ENCODE measurements around the gene CCT8L2.
"Not testable (repeated sequence)": the region's sequence is repeated elsewhere in the genome, so short reads cannot be mapped to it uniquely, and the experiment has no call there.

The CCT8L2 gene

GRCh38 chr22:16592710-16593109 is at the start of gene CCT8L2:
CCT8L2 (minus strand) TSS chr22:16592810; CDS start chr22:16592550, 260 bp downstream.
- DNase-seq, H3K4me3 Mint-ChIP-seq, H3K9me3 Mint-ChIP-seq, H3K4me1 Mint-ChIP-seq, H3K27me3 Mint-ChIP-seq, H3K36me3 Mint-ChIP-seq, CTCF ChIA-PET, H3K27ac Mint-ChIP-seq: not testable (repeated sequence)

GRCh38 chr22:16635442-16635841 is 42.8 kb upstream of the CCT8L2 start:
- H3K27ac Mint-ChIP-seq, H3K4me3 Mint-ChIP-seq, H3K36me3 Mint-ChIP-seq, CTCF ChIA-PET, H3K4me1 Mint-ChIP-seq, DNase-seq, H3K9me3 Mint-ChIP-seq, H3K27me3 Mint-ChIP-seq: not testable (repeated sequence)

- H3K27ac Mint-ChIP-seq, H3K4me1 Mint-ChIP-seq, H3K27me3 Mint-ChIP-seq, H3K9me3 Mint-ChIP-seq, H3K4me3 Mint-ChIP-seq, CTCF ChIA-PET, DNase-seq, H3K36me3 Mint-ChIP-seq: not testable (repeated sequence)
Observed at GRCh38 chr22:16634092-16634491, 41.5 kb upstream of the CCT8L2 start.

- H3K9me3 Mint-ChIP-seq, H3K27me3 Mint-ChIP-seq, H3K4me3 Mint-ChIP-seq, H3K36me3 Mint-ChIP-seq, DNase-seq, H3K27ac Mint-ChIP-seq, CTCF ChIA-PET, H3K4me1 Mint-ChIP-seq: not testable (repeated sequence)
Observed at GRCh38 chr22:16628476-16628875, 35.9 kb upstream of the CCT8L2 start.

GRCh38 chr22:16625018-16625417 is 32.4 kb upstream of the CCT8L2 start:
- not testable (repeated sequence) for H3K4me1 Mint-ChIP-seq, H3K4me3 Mint-ChIP-seq

GRCh38 chr22:16623595-16623994 is 31.0 kb upstream of the CCT8L2 start:
- H3K36me3 Mint-ChIP-seq, H3K4me3 Mint-ChIP-seq, H3K27ac Mint-ChIP-seq, H3K27me3 Mint-ChIP-seq, H3K4me1 Mint-ChIP-seq, H3K9me3 Mint-ChIP-seq, CTCF ChIA-PET, DNase-seq: not testable (repeated sequence)

More at GRCh38 chr22:16625018-16625417, 32.4 kb upstream of the CCT8L2 start:
- DNase-seq, H3K9me3 Mint-ChIP-seq, H3K27ac Mint-ChIP-seq, H3K27me3 Mint-ChIP-seq, CTCF ChIA-PET, H3K36me3 Mint-ChIP-seq: not testable (repeated sequence)

- CTCF ChIA-PET, H3K4me1 Mint-ChIP-seq, DNase-seq, H3K4me3 Mint-ChIP-seq, H3K9me3 Mint-ChIP-seq, H3K36me3 Mint-ChIP-seq, H3K27ac Mint-ChIP-seq, H3K27me3 Mint-ChIP-seq: not testable (repeated sequence)
Observed at GRCh38 chr22:16617516-16617915, 24.9 kb upstream of the CCT8L2 start.

- not testable (repeated sequence) for H3K4me1 Mint-ChIP-seq
Observed at GRCh38 chr22:16616390-16616938, 23.9 kb upstream of the CCT8L2 start.

GRCh38 chr22:16615606-16616245 is 23.1 kb upstream of the CCT8L2 start:
- peaks cover 16% of the 10 kb centered on the region for H3K27me3 Mint-ChIP-seq
- H3K27ac Mint-ChIP-seq, H3K9me3 Mint-ChIP-seq, CTCF ChIA-PET, H3K4me1 Mint-ChIP-seq, H3K36me3 Mint-ChIP-seq, DNase-seq, H3K4me3 Mint-ChIP-seq: not testable (repeated sequence)

More at GRCh38 chr22:16616390-16616938, 23.9 kb upstream of the CCT8L2 start:
- peaks cover 10% of the 10 kb centered on the region for H3K27me3 Mint-ChIP-seq
- H3K4me3 Mint-ChIP-seq, CTCF ChIA-PET, DNase-seq, H3K36me3 Mint-ChIP-seq, H3K27ac Mint-ChIP-seq, H3K9me3 Mint-ChIP-seq: not testable (repeated sequence)

- no peaks in the 10 kb centered on the region for H3K9me3 Mint-ChIP-seq
- CTCF ChIA-PET, result no interaction called here
- H3K4me3 Mint-ChIP-seq, result no peak overlapping the region
- no peak for DNase-seq
- H3K27me3 Mint-ChIP-seq, result peaks cover 41% of the 10 kb centered on the region
- no peaks in the 10 kb centered on the region for H3K4me1 Mint-ChIP-seq
- no peak overlapping the region for H3K27ac Mint-ChIP-seq
- H3K36me3 Mint-ChIP-seq, result no peaks in the 10 kb centered on the region
Observed at GRCh38 chr22:16609548-16610261, 17.1 kb upstream of the CCT8L2 start.

- Mint-ChIP-seq H3K9me3 (no peaks in the 10 kb centered on the region), H3K36me3 (no peaks in the 10 kb centered on the region), H3K4me3 (no peak overlapping the region), H3K27me3 (peaks cover 44% of the 10 kb centered on the region), H3K27ac (no peak overlapping the region), H3K4me1 (no peaks in the 10 kb centered on the region)
- CTCF ChIA-PET, result no interaction called here
- no peak for DNase-seq
Observed at GRCh38 chr22:16608931-16609330, 16.3 kb upstream of the CCT8L2 start.

- CTCF ChIA-PET, DNase-seq, H3K9me3 Mint-ChIP-seq, H3K4me1 Mint-ChIP-seq, H3K27ac Mint-ChIP-seq, H3K4me3 Mint-ChIP-seq, H3K36me3 Mint-ChIP-seq: not testable (repeated sequence)
- peaks cover 58% of the 10 kb centered on the region for H3K27me3 Mint-ChIP-seq
Observed at GRCh38 chr22:16604257-16604998, 11.8 kb upstream of the CCT8L2 start.

GRCh38 chr22:16603770-16604242 is 11.2 kb upstream of the CCT8L2 start:
- H3K9me3 Mint-ChIP-seq, H3K36me3 Mint-ChIP-seq, CTCF ChIA-PET, H3K27ac Mint-ChIP-seq, DNase-seq, H3K4me1 Mint-ChIP-seq, H3K4me3 Mint-ChIP-seq: not testable (repeated sequence)
- H3K27me3 Mint-ChIP-seq, result peaks cover 53% of the 10 kb centered on the region

- no peak for DNase-seq
- CTCF ChIA-PET, result no interaction called here
- Mint-ChIP-seq H3K4me3 (no peak overlapping the region), H3K9me3 (no peaks in the 10 kb centered on the region), H3K27me3 (peaks cover 49% of the 10 kb centered on the region), H3K36me3 (peaks cover 3% of the 10 kb centered on the region), H3K27ac (no peak overlapping the region), H3K4me1 (peaks cover 5% of the 10 kb centered on the region)
Observed at GRCh38 chr22:16603448-16603768, 10.8 kb upstream of the CCT8L2 start.

All from activated naive CD4-positive, alpha-beta T cell treated with anti-CD3 and anti-CD28 coated beads, Interleukin-2, amount 10 ng/mL, durations not matched to agents 7 days and 5 days (primary cell).